Frontal cortex (tissue), 4 donors: Measurements from ENCODE around the gene OR5D18. TPM values are rescaled to one million over a fixed set of nuclear protein-coding genes. Genes with fewer than 3 reads are reported as not detected.
"Not testable (repeated sequence)": the region's sequence is repeated elsewhere in the genome, so short reads cannot be mapped to it uniquely, and the experiment has no call there.

Source experiments
- DNase-seq, 2 donors: peaks; one replicate each; pipeline ENCODE4 v3.0.0; 2012; ENCODE audit warnings: low spot score in 2 of 2
- FAIRE-seq: peaks from 2 replicates; lab custom pipeline; 2012; peaks lifted over from hg19 to GRCh38; lab: Jason Lieb, UNC
- small RNA-seq: library from RNA; depleted of rRNA; stranded (forward); fragments of <200 nt; gene quantifications from one replicate; pipeline ENCODE3, GENCODE V24; 2014
- total RNA-seq: library from RNA; depleted of rRNA; stranded (reverse); fragments of >200 nt; gene quantifications from one replicate; pipeline ENCODE4 v1.2.3, GENCODE V29; 2014
- donor health status: control.
- donor health status: control.
- donor health status: control.

OR5D18 gene
- not detected for total RNA-seq

DNA sequence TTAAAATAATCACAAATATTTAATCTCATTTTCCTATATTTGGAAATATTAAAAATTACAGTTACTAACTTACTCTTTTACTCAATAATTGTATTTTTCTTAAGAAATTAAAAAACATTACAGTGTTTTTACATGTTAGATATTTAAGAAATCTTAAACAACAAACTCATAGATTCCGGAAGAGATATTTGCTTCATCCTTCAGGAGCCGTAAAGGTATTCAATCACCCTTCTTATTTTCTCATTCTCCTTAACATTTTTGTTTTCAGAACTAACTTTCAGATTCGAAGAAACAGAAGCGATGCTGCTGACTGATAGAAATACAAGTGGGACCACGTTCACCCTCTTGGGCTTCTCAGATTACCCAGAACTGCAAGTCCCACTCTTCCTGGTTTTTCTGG is at the start of gene OR5D18:
OR5D18 (plus strand) TSS at position 301 of the 400 bp plus-strand sequence; CDS start at position 301, 0 bp downstream.
- peak; percentile 43 for FAIRE-seq
- DNase-seq: no peak

DNA sequence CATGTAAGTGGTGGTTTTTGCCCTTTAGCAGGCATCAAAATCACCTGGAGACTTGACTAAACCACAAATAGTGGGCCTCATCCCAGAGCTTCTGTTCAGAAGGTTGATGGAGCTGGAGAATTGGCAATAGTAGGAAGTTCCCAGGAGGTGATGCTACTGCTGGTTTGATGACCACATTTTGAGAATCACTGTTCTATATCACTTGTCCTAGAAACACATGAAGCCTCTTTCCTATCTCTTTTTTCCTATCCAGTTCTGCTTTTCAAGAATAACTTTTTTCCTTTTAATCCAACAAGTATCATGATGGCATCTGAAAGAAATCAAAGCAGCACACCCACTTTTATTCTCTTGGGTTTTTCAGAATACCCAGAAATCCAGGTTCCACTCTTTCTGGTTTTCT is 46.3 kb upstream of the OR5D18 start, which contains the start of gene OR5D13:
OR5D13 (plus strand) TSS at position 301 of the 400 bp plus-strand sequence; CDS start at position 301, 0 bp downstream.
- DNase-seq (no peak), FAIRE-seq (no peak)

GRCh38 chr11:55791606-55792005 is 27.8 kb upstream of the OR5D18 start:
- DNase-seq (no peak), FAIRE-seq (no peak)

GRCh38 chr11:55793321-55793720 is 26.1 kb upstream of the OR5D18 start:
- FAIRE-seq: no peak
- no peak for DNase-seq

GRCh38 chr11:55795256-55795655 is 24.2 kb upstream of the OR5D18 start, which contains the start of gene OR5D14:
Gene OR5D14, plus strand, starts transcription at chr11:55795556. Its CDS starts 0 bp downstream, at chr11:55795556.
- DNase-seq (no peak), FAIRE-seq (no peak)

GRCh38 chr11:55806248-55806647 is 13.2 kb upstream of the OR5D18 start:
- FAIRE-seq: no peak
- no peak for DNase-seq

DNA sequence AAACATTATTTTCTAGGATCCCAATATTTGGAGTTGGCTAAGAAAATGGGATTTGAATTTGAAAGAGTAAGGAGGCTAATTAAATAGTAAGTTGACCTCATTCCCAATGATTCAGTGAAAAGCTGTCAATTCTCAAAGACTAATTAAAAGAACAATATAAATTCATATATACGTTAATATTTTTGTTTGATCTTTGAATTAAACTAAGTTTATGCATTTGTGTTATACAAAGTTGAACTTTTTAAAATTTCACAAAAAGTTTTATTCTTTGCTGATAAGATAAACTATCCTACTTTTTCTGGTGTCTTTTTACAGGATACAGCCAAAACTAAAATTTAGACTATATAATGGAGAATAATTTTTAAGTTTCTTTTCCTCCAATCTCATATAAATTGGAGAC is 8.4 kb upstream of the OR5D18 start, which contains the start of gene OR5L1:
OR5L1 (plus strand) TSS at position 301 of the 400 bp plus-strand sequence. CDS start 100 bp downstream, outside the sequence.
- DNase-seq (no peak), FAIRE-seq (no peak)

DNA sequence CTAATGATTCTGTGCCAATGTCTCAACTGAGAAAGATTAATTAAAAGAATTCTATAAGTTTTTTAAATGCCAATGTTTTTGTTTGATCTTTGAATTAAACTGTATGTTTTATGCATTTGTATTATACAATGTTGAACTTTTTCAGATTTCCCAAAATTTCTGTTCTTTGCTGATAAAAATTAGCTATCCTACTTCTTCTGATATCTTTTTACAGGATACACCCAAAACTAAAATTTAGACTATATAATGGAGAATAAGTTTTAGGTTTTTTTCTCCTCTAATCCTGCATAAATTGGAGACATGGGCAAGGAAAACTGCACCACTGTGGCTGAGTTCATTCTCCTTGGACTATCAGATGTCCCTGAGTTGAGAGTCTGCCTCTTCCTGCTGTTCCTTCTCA is 7.5 kb downstream of the OR5D18 start, which contains the start of gene OR5L2:
OR5L2 (plus strand) TSS at position 301 of the 400 bp plus-strand sequence; CDS start at position 301, 0 bp downstream.
- DNase-seq (no peak), FAIRE-seq (no peak)

- FAIRE-seq (no peak), DNase-seq (no peak)
These were observed 19.0 kb downstream of the OR5D18 start, which contains the start of gene OR5D16 for GRCh38 chr11:55838452-55838851. Gene OR5D16, plus strand, starts transcription at chr11:55838752. Its CDS starts 0 bp downstream, at chr11:55838752.

- FAIRE-seq: no peak
- no peak for DNase-seq
These were observed 28.0 kb downstream of the OR5D18 start for GRCh38 chr11:55847453-55847852.

GRCh38 chr11:55849037-55849436 is 29.6 kb downstream of the OR5D18 start:
- no peak for DNase-seq
- no peak for FAIRE-seq

DNA sequence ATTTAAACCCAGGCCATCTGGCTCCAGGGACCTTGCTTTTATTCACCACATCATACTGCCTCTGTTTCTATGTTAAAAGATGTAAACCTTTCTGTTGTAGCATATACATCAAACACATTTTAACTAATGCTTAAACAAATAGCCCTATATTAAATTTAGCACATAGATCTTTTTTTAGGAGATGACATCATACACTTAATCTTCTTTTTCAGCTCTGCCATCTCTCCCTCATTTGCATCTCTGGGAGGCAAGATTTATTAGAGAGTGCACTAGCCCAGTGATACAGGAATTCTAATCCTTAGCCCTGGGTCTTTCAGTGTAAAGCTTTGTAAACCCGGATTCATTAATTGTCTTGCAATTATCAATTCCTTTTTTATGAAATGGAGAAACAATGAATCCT is 32.7 kb downstream of the OR5D18 start:
- DNase-seq (no peak), FAIRE-seq (no peak)

GRCh38 chr11:55854704-55855103 is 35.3 kb downstream of the OR5D18 start:
- DNase-seq (no peak), FAIRE-seq (no peak)

GRCh38 chr11:55867354-55867753 is 47.9 kb downstream of the OR5D18 start:
- DNase-seq, FAIRE-seq: not testable (repeated sequence)

Small RNA genes lying within 50 kb of the gene (small RNA-seq; reads per million reads assigned to genes)
- gene AC036111.3: not detected

Other genes with a start within 250 kb of the OR5D18 start
- not detected for gene OR4C16, start 247.5 kb upstream of the OR5D18 start, total RNA-seq
- gene OR4C11, start 212.0 kb upstream of the OR5D18 start, total RNA-seq: not detected
- not detected for gene OR4P4, start 184.5 kb upstream of the OR5D18 start, total RNA-seq
- not detected for gene OR4S2, start 171.3 kb upstream of the OR5D18 start, total RNA-seq
- not detected for gene OR4C6, start 157.4 kb upstream of the OR5D18 start, total RNA-seq
- not detected for gene OR5D13, start 46.2 kb upstream of the OR5D18 start, total RNA-seq
- not detected for gene OR5D14, start 24.1 kb upstream of the OR5D18 start, total RNA-seq
- not detected for gene OR5L1, start 8.3 kb upstream of the OR5D18 start, total RNA-seq
- not detected for gene OR5L2, start 7.6 kb downstream of the OR5D18 start, total RNA-seq
- gene OR5D16, start 19.1 kb downstream of the OR5D18 start, total RNA-seq: not detected
- not detected for gene TRIM51, start 63.7 kb downstream of the OR5D18 start, total RNA-seq
- not detected for gene OR5W2, start 95.0 kb downstream of the OR5D18 start, total RNA-seq
- gene OR5I1, start 116.8 kb downstream of the OR5D18 start, total RNA-seq: not detected
- not detected for gene OR10AG1, start 150.3 kb downstream of the OR5D18 start, total RNA-seq
- not detected for gene OR5F1, start 175.0 kb downstream of the OR5D18 start, total RNA-seq
- gene OR5AS1, start 208.0 kb downstream of the OR5D18 start, total RNA-seq: not detected